ENCODE measurements around the gene DLL1. TPM values are rescaled to one million over a fixed set of nuclear protein-coding genes. Genes with fewer than 3 reads are reported as not detected.

The DLL1 gene
- total RNA-seq, 4 donors from 2014 or later, result 40.6 to 53.7 (median 47.5) TPM

- DNase-seq (ENCODE audit: low spot score in 2 of 2), result no peak
- H3K4me3 ChIP-seq (ENCODE audit: low read depth, poor library complexity, severe bottlenecking), result no peak overlapping the region
- WGBS, 2 donors, result 86 to 93% methylated on average over 7 of the region's 7 CpGs
- intact Hi-C loops (cut with DNase I; ENCODE audit: low total_unique reads), result no loop called here
- TF ChIP-seq POLR2A (IDR thresholded peaks at IDR 0.05) (no peak), CTCF (IDR thresholded peaks at IDR 0.05) (no peak)
Measured at GRCh38 chr6:170264086-170264485, 26.8 kb downstream of the DLL1 start.

- TF ChIP-seq CTCF (IDR thresholded peaks at IDR 0.05) (no peak), POLR2A (IDR thresholded peaks at IDR 0.05) (no peak)
- DNase-seq (ENCODE audit: low spot score in 2 of 2), result no peak
- 87 to 91% methylated on average over 8 of the region's 8 CpGs for WGBS, 2 donors
- intact Hi-C loops (cut with DNase I; ENCODE audit: low total_unique reads), result no loop called here
- H3K4me3 ChIP-seq (ENCODE audit: low read depth, poor library complexity, severe bottlenecking), result no peak overlapping the region
Measured at GRCh38 chr6:170263410-170263809, 27.5 kb downstream of the DLL1 start.

GRCh38 chr6:170262489-170263088, 28.3 kb downstream of the DLL1 start:
- TF ChIP-seq CTCF (IDR thresholded peaks at IDR 0.05), result no peak
- TF ChIP-seq POLR2A (IDR thresholded peaks at IDR 0.05), result no peak

GRCh38 chr6:170261643-170262488, 29.0 kb downstream of the DLL1 start:
- DNase-seq (ENCODE audit: low spot score in 2 of 2), result no peak
- no peak overlapping the region for H3K4me3 ChIP-seq (ENCODE audit: low read depth, poor library complexity, severe bottlenecking)
- WGBS, 2 donors, result 87 to 92% methylated on average over 18 to 31 of the region's 32 CpGs
- intact Hi-C loops (cut with DNase I; ENCODE audit: low total_unique reads), result no loop called here
- TF ChIP-seq POLR2A (IDR thresholded peaks at IDR 0.05), result no peak
- TF ChIP-seq CTCF (IDR thresholded peaks at IDR 0.05), result no peak

More at GRCh38 chr6:170262489-170263088, 28.3 kb downstream of the DLL1 start:
- 60 to 82% methylated on average over 21 to 22 of the region's 22 CpGs for WGBS, 2 donors
- intact Hi-C loops (cut with DNase I; ENCODE audit: low total_unique reads), result no loop called here
- DNase-seq (ENCODE audit: low spot score in 2 of 2), result no peak
- H3K4me3 ChIP-seq (ENCODE audit: low read depth, poor library complexity, severe bottlenecking), result no peak overlapping the region

- WGBS, 2 donors, result 85 to 92% methylated on average over 7 of the region's 7 CpGs
- H3K4me3 ChIP-seq (ENCODE audit: low read depth, poor library complexity, severe bottlenecking), result no peak overlapping the region
- no peak for DNase-seq (ENCODE audit: low spot score in 2 of 2)
- no peak for TF ChIP-seq CTCF (IDR thresholded peaks at IDR 0.05)
- TF ChIP-seq POLR2A (IDR thresholded peaks at IDR 0.05), result no peak
- intact Hi-C loops (cut with DNase I; ENCODE audit: low total_unique reads), result no loop called here
Measured at GRCh38 chr6:170260686-170261085, 30.2 kb downstream of the DLL1 start.
